Hematopoietic multipotent progenitor cell treated with erythropoietin and hydrocortisone succinate and interleukin-3 and kit ligand, for 15 days (in vitro differentiated cells): ENCODE measurements around the gene SLAMF6.
"Not testable (repeated sequence)": the region's sequence is repeated elsewhere in the genome, so short reads cannot be mapped to it uniquely, and the experiment has no call there.

Experiments used
- DNase-seq: peaks from one replicate; pipeline ENCODE4 v3.0.0-alpha.2; 2015; ENCODE audit warnings: low spot score

The SLAMF6 gene

DNA sequence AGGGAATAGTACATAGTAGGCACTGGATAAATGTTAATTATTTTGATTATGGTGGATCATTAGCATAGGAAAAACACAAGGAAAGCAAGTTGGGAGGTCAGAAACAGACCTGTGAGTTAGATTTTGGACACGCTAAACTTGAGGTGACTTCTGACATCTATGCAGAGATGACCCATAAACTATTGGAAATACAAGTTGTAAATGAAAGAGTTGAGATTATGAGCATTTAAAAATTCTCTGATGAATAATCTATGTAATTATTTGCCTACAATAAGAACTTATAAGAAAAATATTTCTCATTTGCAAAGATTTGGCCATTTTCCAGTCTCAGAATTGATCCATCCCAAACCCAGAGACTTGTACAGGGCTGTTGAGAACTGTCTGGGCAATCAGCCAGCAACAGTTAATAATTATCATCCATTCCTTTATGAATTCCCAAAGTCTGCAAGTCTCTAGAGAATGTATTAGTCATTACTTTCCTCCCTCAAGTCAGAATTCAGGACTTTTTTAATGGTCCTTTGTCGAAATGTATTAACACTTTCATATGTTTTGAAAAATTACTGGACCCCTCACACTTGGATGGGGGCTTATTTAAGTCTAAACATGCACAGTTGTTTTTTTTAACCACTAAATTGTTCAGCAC, 19.4 kb upstream of the SLAMF6 start:
- peak; percentile 34 for DNase-seq

DNA sequence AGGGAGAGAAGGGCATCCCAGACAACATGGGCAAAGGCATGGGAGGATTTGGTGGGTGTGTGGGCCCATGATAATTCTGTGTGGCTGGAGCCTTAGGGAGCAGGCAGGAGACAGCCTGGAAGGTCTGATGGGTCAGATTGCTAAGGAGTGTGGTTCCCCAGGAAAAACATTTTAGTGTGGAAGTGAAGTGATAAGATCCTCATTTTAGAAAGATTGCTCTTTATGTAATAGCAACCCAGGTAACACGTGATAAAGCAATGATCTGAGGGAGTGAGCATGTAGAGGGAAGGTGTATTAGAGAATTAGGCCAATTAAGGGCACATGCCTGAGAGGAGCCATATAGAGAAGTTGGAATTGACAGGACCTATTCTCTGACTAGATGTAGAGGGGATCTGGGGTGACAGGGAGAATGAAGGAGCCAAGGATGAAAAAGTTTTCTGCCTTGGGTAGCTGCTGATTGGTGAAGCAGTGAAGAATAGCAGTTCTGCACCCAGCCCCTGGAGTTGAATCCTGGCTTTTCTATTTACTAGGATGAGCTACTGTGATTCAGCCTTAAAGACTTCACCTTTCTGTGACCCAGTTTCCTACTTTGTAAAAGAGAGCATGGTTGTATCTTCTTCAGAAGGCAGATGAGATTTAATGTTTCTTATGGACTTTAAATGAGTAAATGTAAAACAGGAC, 18.7 kb upstream of the SLAMF6 start:
- DNase-seq, result no peak

DNA sequence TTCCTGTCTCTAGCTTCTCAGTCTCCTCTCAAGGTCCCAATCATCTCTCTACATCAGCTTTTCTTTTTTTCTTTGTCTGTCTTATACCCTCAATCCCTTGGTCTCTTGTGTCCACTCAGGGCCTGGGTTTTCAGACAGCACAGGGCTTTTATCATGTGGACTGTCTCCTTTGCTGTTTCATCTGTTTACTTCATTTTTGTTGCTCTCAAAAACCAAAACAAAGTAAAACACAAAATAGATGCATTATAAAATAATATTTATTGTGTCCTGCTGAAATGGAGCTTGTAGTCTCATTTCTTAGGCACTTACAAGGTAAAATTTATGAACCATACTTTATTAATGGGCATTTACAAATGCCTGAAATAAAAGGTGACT, 17.8 kb upstream of the SLAMF6 start:
- DNase-seq, result no peak

DNA sequence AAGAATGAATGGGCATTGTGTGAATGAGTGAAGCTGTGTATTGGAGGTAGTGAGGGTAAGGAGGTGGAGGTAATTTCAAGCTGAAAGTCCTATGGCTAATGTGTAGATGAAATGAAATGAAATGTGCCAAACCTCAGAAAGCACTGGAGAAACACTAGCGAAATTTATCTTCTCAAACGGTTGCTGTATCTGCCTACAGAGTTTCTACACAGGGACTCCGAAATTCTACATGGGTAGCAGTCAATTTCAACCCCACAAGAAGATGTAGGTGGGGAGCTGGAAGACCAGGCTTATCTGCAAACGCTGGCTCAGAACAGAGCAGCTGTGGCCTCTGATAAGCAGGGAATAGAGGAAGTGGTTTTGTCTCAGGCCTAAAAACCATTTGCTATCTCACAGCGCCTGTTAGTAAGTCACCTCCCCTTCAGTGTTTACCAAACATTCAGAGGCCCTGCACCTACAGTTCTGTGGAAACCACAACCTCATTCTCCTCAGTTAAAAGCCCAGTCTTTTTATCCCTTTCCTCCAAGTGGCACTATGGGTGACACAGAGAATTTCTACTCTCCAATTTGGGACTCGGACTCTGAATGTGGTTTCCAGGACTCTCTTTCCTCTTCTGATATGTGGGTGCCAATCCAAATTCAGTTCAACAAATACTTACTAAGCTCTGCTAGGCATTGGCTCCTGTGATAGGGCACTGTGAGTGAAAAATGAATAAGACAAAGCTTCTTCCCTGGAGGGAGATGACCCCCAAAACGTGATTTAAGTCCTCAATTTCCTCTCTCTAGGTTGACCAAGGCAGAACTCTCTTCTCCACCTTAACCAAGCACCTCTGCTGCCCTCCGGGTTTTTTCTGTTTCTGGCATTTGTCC, 17.2 kb upstream of the SLAMF6 start:
- DNase-seq, result peak; percentile 97

DNA sequence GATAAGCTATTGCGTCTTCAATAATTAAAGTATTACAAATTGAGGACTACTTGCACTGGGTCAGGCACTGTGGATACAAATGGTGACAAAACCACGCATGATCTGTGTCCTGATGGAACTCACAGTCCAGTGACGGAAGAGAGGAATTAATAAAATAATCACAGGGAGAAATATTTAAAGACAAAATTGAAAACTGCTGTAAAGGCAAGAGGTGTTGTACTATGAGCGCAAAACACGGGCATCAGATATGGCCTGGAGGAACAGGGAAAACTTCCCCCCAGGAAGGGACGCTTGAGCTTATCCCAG, 16.6 kb upstream of the SLAMF6 start:
- no peak for DNase-seq

DNA sequence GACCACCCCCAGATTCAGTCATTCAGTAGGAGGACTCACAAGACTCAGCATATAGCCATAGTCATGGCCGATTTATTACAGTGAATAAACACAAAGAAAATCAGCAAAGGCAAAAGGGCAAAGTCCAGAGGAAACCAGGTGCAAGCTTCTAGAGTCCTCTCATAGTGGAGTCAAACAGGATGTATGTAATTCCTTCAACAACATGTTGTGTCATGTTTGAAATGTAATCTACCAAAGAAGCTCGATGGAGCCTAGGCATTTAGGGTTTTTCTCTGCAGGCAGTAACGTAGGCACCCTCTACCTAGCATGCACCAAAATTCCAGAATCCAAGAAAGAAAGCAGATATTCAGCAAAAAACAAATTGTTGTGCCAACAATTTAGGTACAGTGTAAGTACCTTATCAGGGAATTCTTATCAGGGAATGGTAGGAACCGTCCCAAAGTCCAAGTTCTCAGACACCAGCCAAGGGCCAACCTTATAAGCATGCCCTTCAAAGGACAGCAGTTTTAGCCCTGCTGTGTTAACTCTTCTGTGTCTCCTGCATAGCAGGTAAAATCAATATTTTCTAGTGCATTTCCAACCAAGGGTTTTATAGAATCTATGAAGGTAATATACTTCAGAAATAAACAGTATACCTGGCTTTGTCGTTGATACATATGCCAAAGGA, 16.1 kb upstream of the SLAMF6 start:
- DNase-seq, result peak; percentile 37

DNA sequence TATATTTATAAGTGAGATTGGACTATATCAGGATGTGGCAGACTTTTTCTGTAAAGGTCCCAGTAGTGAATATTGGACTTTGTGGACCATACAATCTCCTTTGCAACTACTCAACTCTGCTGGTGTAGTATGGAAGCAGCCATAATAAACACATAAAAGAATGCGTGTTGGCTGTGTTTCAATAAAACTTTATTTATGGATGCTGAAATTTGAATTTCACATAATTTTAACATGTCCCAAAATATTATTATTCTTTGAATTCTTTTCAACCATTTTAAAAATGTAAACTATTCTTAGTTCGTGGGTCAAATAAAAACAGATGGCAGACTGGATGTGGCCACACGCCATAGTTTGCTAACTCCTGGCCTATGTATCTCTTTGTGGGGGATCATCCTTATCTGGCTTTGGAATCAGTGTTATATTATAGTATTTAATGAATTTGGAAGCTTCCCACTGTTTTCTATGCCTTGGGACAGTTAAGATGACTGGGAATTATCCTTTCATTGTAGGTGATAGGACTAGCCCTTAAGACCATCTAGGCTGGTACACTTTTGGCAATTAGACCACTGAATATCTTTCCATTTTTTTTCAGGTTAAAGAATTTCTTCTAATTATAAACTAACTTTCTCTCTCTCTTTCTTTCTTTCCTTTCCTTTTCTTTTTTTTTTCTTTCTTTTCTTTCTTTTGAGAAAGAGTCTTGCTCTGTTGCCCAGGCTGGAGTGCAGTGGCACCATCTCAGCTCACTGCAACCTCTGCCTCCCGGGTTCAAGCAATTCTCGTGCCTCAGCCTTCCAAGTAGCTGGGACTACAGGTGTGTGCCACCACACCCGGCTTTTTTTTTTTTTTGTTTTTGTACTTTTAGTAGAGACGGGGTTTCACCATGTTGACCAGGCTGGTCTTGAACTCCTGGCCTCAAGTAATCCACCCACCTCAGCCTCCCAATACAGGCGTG, 14.9 kb upstream of the SLAMF6 start:
- DNase-seq, result no peak

DNA sequence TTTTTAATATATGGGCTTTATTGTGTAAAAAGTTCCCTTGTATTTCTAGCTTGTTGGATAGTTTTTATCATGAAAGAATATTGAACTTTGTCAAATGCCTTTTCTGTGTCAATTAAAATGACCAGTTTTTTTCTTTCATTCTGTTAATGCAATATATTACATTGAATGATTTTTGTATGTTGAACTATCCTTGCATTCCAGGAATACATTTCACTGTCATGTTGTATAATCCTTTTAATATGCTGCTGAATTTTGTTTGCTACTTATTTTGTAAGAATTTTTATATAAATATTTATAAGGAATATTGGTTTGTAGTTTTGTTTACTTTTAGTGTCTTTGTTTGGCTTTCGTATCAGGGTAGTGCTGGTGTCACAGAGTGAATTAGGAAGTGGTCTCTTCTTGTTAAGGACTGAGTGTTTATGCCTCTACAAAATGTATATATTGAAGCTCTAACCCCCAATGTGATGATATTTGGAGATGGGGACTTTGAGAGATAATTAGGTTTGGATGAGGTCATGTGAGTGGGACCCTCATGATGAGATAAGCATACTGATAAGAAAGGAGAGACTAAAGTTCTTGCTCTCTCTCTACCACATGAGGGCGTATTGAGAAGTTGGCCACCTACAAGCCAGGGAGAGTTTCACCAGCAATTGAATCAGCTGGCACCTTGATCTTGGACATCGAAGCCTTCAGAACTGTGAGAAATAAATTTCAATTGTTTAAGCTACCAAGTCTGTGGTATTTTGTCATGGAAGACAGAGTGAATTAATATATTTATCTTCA, 12.0 kb upstream of the SLAMF6 start:
- no peak for DNase-seq

DNA sequence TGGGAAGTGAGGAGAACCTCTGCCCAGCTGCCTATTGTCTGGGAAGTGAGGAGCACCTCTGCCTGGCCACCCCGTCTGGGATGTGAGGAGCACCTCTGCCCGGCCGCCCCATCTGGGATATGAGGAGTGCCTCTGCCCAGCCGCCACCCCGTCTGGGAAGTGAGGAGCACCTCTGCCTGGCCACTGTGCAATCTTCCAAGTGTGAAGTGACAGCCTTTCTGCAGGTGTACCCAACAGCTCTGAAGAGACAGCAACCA, 9.4 kb upstream of the SLAMF6 start:
- DNase-seq, result not testable (repeated sequence)

DNA sequence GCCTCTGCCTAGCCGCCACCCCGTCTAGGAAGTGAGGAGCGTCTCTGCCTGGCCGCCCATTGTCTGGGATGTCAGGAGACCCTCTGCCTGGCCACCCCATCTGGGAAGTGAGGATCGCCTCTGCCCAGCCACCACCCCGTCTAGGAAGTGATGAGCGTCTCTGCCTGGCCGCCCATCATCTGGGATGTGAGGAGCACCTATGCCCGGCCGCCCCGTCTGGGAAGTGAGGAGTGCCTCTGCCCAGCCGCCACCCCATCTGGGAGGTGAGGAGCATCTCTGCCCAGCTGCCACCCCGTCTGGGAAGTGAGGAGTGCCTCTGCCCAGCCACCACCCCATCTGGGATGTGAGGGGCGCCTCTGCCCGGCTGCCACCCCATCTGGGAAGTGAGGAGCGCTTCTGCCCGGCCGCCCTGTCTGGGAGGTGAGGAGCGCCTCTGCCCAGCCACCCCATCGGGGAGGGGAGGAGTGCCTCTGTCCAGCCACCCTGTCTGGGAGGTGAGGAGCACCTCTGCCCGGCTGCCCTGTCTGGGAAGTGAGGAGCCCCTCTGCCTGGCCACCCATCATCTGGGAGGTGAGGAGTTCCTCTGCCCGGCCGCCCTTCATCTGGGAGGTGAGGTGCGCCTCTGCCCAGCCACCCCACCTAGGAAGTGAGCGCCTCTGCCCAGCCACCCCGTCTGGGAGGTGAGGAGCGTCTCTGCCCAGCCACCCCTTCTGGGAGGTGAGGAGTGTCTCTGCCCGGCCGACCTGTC, 8.9 kb upstream of the SLAMF6 start:
- DNase-seq, result not testable (repeated sequence)

DNA sequence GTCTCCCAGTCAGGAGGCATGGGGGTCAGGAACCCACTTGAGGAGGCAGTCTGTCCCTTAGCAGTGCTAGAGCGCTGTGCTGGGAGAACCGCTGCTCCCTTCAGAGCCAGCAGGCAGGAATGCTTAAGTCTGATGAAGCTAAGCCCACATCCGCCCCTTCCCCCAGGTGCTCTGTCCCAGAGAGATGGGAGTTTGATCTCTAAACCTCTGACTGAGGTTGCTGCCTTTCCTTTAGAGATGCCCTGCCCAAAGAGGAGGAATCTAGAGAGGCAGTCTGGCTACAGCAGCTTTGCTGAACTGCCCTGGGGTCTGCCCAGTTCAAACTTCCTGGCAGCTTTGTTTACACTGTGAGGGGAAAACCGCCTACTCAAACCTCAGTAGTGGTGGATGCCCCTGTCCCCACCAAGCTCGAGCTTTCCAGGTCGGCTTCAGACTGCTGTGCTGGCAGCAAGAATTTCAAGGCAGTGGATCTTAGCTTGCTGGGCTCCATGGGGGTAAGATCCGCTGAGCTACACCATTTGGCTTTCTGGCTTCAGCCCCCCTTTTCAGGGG, 6.4 kb upstream of the SLAMF6 start:
- not testable (repeated sequence) for DNase-seq

DNA sequence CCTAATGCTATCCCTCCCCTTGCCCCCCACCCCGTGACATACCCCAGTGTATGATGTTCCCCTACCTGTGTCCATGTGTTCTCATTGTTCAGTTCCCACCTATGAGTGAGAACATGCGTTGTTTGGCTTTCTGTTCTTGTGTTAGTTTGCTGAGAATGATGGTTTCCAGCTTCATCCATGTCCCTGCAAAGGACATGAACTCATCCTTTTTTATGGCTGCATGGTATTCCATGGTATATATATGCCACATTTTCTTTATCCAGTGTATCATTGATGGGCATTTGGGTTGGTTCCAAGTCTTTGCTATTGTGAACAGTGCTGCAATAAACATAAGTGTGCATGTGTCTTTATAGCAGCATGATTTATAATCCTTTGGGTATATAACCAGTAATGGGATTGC, 734 bp upstream of the SLAMF6 start:
- not testable (repeated sequence) for DNase-seq

DNA sequence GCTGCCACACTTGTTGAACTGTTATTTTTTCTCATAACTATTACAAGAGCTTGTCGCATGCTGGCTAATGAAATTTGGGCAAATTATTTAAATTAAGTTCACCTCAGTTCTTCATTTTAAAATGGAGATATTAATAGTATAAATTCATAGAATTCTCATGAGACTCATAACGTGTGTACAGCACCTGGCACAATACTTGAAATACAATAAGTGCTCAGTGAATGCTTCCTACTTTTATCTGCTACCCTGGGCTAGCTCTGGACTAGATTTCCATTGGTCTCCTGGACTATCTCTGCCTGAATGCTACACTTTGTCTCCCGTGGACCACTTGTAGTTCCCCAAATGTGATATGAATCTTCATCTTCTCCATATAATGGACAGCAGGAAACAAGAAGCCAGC, 919 bp downstream of the SLAMF6 start:
- DNase-seq, result no peak

DNA sequence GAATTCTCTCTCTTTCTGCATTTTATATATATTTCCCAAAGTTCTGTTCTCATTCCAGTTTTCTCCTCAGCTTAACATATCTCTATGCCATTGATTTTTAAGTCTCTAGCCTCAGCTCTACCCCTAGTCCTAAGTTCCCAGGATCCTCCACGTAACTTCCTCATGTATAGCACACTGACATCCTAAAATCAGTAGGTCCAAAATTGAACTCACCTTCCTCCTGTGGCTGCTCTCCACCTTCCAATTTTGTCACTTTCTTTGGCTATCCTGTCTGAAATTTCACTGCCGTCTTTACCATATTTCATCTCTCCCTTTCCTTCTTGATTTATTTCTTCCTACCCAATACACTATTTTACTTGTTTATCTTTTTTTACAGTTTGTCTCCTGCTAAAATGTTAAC, 1.5 kb downstream of the SLAMF6 start:
- DNase-seq, result no peak

DNA sequence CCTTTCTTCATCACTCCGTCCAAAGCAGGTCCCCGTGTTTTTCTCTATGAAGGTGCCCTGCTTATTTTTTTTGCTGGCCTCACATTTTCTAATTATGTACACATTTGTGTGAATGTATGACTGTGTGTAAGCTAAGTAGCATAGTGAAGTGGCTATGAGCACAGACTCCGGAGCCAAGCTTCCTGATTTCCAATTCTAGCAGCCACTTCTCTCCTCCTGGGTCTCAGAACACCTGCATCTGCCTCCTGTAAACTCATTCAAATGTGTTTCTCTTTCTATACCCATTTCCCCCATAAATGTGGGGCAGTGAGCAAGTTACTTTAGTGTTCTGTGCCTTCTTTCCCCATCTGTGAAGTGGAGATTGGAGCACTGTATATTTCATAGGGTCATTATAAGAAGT, 2.1 kb downstream of the SLAMF6 start:
- DNase-seq, result no peak

DNA sequence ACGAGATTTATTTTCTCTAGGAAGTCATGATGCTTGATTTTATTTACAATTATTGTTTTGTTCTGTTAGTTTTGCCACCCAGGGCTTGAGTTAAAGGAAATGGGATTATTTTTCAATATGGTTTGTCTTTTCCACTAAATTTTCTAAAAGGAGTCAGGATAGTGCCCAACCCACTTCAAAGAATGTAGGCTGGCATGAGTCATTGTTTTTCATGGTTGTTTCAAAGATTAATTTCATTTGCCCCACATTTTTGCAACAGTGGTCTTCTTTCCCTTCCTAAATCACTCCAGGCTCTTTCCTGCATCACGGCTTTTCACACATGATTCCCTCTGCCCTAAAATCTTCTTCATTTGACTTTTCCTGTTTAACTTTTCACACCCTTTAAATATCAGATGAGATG, 2.5 kb downstream of the SLAMF6 start:
- no peak for DNase-seq

DNA sequence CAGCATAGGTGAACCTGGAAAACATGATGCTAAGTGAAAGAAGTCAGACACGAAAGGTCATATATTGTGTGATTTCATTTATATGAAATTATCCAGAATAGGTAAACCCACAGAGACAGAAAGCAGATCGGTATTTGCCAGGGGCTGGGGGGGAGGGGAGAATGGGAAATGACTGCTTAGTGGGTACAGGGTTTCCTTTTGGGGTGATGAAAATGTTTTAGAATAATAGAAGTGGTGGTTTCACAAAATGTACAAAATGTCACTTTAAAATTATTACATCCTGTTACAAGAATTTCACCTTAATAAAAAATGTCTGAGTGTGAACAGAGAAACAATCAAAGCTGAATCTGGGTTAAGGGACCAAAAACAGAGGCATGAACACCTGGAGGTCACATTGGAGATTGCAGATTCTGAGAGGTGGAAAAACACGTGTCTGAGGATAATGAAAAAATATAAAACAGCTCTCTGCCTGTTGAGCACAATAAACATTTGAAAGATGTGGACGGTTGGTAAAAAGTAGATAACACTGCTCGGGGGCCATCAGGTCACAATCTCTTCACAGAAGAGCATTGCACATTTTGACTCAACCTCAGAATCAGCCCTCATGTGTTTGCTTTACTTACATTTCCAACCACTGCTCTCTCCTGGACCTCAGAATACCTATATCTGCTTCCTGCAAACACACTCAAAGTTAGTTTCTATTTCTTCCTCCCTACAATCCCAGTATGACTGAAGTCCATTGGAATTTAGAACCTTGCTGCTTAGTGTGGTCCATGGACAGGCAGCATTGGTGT, 3.2 kb downstream of the SLAMF6 start:
- no peak for DNase-seq

DNA sequence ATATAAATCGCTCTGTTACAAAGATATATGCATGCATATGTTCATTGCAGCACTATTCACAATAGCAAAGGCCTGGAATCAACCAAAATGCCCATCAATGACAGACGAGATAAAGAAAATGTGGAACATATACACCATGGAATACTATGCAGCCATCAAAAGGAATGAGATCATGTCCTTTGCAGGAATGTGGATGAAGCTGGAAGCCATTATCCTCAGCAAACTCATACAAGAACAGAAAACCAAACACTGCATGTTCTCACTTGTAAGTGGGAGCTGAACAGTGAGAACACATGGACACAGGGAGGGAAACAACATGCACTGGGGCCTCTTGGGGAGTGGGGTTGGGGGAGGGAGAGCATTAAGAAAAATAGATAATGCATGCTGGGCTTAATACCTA, 5.5 kb downstream of the SLAMF6 start:
- not testable (repeated sequence) for DNase-seq

DNA sequence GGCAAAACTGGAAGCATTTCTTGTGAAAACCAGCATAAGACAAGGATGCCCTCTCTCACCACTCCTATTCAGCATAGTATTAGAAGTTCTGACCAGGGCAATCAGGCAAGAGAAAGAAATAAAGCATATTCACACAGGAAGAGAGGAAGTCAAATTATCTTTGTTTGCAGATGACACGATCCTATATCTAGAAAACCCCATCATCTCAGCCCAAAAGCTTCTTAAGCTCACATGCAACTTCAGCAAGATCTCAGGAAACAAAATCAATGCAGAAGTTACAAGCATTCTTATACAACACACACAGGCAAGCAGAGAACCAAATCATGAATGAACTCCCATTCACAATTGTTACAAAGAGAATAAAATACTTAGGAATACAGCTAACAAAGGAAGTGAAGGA, 7.1 kb downstream of the SLAMF6 start:
- not testable (repeated sequence) for DNase-seq
